Bronchial epithelial cell (primary cell): Measurements from ENCODE around the gene TMEM271. TPM values are rescaled to one million over a fixed set of nuclear protein-coding genes. Genes with fewer than 3 reads are reported as not detected.

ENCODE experiments used
- DNase-seq: peaks from one replicate; pipeline ENCODE4 v3.0.0-alpha.2; 2010; ENCODE audit warnings: low read depth
- FAIRE-seq: peaks from 2 replicates; lab custom pipeline; 2011; peaks lifted over from hg19 to GRCh38; lab: Jason Lieb, UNC
- H3K27me3 ChIP-seq: 2 replicates; pipeline ENCODE4 v1.5.1; 2011; ENCODE audit warnings: low read length; ENCODE audit not compliant: control insufficient read depth, insufficient read depth
- H3K36me3 ChIP-seq: 2 replicates; pipeline ENCODE4 v1.5.1; 2011; ENCODE audit warnings: low read length; ENCODE audit not compliant: control insufficient read depth, insufficient read depth
- H3K4me3 ChIP-seq: 2 replicates; pipeline ENCODE4 v1.5.1; 2011; ENCODE audit warnings: mild to moderate bottlenecking, low read depth, low read length, control low read depth
- total RNA-seq: library from RNA; depleted of rRNA; stranded (reverse); fragments of >200 nt; gene quantifications from 2 replicates; pipeline ENCODE4 v1.2.1, GENCODE V29; 2014
- TF ChIP-seq, protein P1 (sequence below): IDR thresholded peaks from 2 replicates; pipeline ENCODE4 v1.5.1; 2011; ENCODE audit warnings: mild to moderate bottlenecking, moderate library complexity, low read length, control low read depth, inconsistent platforms; ENCODE audit not compliant: insufficient read depth, severe bottlenecking

The TMEM271 gene
- total RNA-seq, 1 donor from 2014 or later, result not detected

DNA sequence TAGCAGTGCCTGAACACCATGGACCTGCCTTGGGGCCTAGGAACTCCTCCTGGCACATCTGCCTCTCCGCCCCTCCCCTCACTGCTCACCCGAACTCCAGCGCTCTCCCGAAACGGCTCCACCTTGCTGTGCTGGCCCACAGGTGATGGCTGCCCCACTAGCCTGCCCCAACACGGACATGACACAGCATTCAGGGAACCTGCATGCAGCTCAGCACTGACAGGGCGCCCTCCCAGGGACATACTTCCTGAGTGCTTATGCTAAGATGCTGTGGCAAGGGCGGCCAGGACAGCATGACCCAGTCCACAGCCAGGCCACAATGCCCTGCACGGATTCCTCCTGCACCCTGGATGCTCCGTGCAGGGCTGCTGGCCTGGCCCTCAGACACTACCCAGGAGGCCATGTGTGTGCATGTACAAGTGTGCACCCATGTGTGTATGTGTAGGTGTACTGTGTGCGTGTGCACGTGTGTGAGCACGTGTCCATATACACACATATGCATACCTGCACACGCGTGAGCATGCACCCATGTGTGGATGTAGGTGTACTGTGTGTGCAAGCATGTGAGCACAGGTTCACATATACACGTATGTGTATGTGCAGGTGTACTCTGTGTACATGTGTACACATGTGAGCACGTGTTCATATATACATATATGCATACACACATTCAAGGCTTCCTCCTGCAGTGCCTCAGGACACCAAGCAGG, 6.0 kb downstream of the TMEM271 start:
- DNase-seq (no peak), FAIRE-seq (peak; percentile 7)
- Histone ChIP-seq H3K36me3 (no peaks in the 10 kb centered on the region), H3K4me3 (no peak overlapping the region), H3K27me3 (peaks cover 7% of the 10 kb centered on the region)
- TF ChIP-seq, protein P1, sequence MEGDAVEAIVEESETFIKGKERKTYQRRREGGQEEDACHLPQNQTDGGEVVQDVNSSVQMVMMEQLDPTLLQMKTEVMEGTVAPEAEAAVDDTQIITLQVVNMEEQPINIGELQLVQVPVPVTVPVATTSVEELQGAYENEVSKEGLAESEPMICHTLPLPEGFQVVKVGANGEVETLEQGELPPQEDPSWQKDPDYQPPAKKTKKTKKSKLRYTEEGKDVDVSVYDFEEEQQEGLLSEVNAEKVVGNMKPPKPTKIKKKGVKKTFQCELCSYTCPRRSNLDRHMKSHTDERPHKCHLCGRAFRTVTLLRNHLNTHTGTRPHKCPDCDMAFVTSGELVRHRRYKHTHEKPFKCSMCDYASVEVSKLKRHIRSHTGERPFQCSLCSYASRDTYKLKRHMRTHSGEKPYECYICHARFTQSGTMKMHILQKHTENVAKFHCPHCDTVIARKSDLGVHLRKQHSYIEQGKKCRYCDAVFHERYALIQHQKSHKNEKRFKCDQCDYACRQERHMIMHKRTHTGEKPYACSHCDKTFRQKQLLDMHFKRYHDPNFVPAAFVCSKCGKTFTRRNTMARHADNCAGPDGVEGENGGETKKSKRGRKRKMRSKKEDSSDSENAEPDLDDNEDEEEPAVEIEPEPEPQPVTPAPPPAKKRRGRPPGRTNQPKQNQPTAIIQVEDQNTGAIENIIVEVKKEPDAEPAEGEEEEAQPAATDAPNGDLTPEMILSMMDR, result no peak

- TF ChIP-seq, protein P1, result no peak
- no peaks in the 10 kb centered on the region for H3K36me3 ChIP-seq
- no peak for DNase-seq
- H3K27me3 ChIP-seq, result peaks cover 5% of the 10 kb centered on the region
- no peak overlapping the region for H3K4me3 ChIP-seq
- no peak for FAIRE-seq
Observed at GRCh38 chr4:568962-569361, 7.1 kb downstream of the TMEM271 start.

DNA sequence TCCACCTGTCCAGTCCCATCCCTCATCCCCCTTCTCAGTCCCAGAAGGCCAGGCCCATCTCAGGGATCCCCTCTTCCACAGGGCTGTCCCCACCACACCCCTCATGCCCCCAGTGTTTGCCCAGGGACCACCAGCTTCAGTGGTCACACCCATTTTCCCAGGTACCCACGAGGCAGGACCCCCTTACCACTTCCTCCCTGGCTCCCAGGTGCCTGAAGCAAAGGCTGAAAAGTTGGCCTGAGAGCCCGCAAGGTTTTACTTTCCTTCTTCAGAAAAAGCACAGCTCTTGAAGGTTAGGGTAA, 7.8 kb downstream of the TMEM271 start:
- H3K4me3 ChIP-seq, result no peak overlapping the region
- DNase-seq (no peak), FAIRE-seq (no peak)
- no peaks in the 10 kb centered on the region for H3K36me3 ChIP-seq
- peaks cover 2% of the 10 kb centered on the region for H3K27me3 ChIP-seq
- TF ChIP-seq, protein P1, result no peak

- Histone ChIP-seq H3K36me3 (no peaks in the 10 kb centered on the region), H3K27me3 (no peaks in the 10 kb centered on the region), H3K4me3 (no peak overlapping the region)
- no peak for DNase-seq
- no peak for FAIRE-seq
- TF ChIP-seq, protein P1, result no peak
Observed at GRCh38 chr4:567457-568350, 8.4 kb downstream of the TMEM271 start.

DNA sequence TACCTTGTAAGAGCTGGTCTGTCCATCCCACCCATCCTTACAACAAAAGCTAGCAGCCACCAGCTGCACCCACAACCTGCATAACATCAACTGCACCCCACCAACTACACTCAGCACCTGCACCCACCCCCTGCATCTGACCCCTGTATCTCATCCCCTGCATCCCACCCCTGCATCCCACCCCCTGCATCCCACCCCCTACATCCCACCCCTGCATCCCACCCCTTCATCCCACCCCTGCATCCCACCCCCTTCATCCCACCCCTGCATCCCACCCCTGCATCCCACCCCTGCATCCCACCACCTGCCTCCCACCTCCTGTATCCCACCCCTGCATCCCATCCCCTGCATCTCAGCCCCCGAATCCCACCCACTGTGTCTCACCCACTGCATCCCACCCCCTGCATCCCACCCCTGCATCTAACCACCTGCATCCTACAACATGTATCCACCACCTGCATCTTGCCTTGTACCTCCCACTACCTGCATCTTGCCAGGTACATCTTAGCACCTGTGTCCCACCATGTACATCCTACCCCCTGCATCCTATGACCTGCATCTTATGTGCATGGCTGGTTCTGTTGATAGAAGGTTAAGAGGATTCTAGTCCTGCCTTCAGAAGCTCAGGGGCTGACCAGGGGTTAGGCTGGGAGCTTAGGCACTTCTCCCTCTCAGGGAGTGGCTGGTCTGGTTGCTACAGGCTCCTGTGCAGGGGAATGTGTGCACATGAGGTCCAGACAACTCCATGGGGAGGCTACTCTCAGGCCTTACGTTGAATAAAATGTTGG, 9.4 kb downstream of the TMEM271 start:
- Histone ChIP-seq H3K27me3 (no peaks in the 10 kb centered on the region), H3K4me3 (no peak overlapping the region), H3K36me3 (no peaks in the 10 kb centered on the region)
- peak; percentile 47 for FAIRE-seq
- TF ChIP-seq, protein P1, result no peak
- DNase-seq, result no peak
